ENCODE measurements around the gene ASMT.

Gene ASMT

DNA sequence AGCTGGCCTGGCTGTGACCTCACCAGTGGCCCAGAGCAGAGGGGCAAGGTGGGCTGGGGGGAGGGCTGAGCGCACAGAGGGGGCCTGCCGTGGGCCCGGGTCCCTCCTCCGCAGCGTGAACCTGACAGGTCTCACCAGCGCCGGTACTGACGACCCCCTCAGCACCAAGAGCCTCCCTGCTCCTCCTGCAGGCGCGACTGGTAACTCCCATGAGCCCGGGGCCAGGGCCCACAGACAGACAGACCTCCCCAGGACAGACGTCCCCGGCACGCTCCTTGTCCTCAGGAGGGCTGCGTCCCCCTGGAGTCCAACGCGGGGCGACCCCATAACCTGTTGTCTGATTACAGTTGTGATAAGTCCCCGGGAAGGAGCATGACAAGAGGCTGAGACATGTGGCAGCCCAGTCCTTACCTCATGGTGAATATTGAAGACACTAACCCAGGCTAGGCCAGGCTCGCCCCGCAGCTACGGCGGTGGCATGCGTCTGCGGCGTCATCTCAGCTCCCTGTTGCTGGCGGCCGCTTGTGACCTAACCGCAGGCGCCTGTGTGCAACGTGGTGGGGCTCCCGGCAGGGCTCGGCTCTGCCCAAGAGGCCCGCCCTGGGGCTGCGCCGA is 15.0 kb upstream of the ASMT start:
- no peak for TF ChIP-seq CTCF (IDR thresholded peaks at IDR 0.05; ENCODE audit: extremely low read depth, missing control alignments)
- DNase-seq (ENCODE audit: low spot score): peak; percentile 22

DNA sequence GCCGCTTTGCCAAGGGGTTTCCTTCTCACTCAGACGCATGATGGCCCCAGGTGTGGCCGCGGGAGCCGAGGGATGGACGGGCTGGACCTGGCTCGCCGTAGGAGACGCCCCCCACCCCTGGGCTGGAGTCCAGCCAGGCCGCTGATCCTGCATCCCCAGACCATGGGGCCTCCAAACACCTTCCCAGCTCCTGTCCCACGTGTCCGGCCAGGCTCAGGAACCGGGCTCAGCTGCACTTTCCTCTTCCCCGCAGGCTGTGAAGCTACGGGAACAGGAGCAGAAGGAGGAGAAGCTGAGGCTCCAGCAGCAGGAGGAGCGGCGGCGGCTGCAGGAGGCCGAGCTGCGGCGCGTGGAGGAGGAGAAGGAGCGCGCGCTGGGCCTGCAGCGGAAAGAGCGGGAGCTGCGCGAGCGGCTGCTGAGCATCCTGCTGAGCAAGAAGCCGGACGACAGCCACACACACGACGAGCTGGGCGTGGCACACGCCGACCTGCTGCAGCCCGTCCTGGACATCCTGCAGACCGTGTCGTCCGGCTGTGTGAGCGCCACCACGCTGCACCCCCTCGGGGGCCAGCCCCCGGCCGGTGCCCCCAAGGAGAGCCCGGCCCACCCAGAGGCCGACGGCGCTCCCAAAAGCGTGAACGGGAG is 14.3 kb upstream of the ASMT start:
- peak; percentile 30 for DNase-seq (ENCODE audit: low spot score)
- no peak for TF ChIP-seq CTCF (IDR thresholded peaks at IDR 0.05; ENCODE audit: extremely low read depth, missing control alignments)

DNA sequence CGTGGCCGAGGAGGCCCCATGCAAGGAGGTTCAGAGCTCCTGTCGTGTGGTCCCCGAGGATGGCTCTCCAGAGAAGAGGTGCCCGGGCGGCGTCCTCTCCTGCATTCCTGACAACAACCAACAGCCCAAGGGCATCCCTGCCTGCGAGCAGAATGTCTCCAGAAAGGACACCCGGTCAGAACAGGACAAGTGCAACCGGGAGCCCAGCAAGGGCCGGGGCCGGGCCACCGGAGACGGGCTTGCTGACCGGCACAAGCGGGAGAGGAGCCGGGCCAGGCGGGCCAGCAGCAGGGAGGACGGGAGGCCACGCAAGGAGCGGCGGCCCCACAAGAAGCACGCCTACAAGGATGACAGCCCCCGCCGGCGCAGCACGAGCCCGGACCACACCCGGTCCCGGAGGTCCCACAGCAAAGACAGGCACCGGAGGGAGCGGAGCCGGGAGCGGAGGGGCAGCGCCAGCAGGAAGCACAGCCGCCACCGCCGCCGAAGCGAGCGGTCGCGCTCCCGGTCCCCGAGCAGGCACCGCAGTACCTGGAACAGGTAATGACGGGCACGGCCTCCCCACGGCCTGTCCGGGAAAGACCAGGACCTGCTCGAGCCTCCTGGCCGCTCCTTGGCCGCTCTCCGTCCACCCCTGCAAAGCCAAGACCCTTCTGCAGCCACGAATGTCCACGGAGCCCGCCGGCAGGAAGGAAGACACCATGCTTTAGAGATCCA is 13.7 kb upstream of the ASMT start:
- DNase-seq (ENCODE audit: low spot score): peak; percentile 15
- TF ChIP-seq CTCF (IDR thresholded peaks at IDR 0.05; ENCODE audit: extremely low read depth, missing control alignments): no peak

- TF ChIP-seq CTCF (IDR thresholded peaks at IDR 0.05; ENCODE audit: extremely low read depth, missing control alignments): no peak
- no peak for DNase-seq (ENCODE audit: low spot score)
Observed at GRCh38 chrX:1601768-1602085, 13.1 kb upstream of the ASMT start.

GRCh38 chrX:1602299-1602698 is 12.6 kb upstream of the ASMT start:
- TF ChIP-seq CTCF (IDR thresholded peaks at IDR 0.05; ENCODE audit: extremely low read depth, missing control alignments): no peak
- DNase-seq (ENCODE audit: low spot score): peak; percentile 7

DNA sequence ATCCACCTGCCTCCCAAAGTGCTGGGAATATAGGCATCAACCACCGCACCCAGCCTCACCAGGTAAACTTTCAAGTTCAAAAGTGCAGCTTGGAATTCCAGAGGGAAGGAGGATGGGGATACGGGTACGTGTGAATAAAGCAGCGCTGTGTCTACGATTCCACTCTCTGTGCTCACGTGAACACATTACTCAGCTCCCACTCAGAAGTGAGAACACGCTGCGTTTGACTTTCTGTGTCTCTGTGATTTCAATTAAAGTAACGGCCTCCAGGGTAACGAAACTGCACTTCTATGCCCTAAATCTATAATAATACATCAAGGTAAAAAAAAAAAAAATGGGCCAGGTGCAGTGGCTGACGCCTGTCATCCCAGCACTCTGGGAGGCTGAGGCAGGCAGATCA is 8.4 kb upstream of the ASMT start:
- DNase-seq (ENCODE audit: low spot score): no peak
- no peak for TF ChIP-seq CTCF (IDR thresholded peaks at IDR 0.05; ENCODE audit: extremely low read depth, missing control alignments)

DNA sequence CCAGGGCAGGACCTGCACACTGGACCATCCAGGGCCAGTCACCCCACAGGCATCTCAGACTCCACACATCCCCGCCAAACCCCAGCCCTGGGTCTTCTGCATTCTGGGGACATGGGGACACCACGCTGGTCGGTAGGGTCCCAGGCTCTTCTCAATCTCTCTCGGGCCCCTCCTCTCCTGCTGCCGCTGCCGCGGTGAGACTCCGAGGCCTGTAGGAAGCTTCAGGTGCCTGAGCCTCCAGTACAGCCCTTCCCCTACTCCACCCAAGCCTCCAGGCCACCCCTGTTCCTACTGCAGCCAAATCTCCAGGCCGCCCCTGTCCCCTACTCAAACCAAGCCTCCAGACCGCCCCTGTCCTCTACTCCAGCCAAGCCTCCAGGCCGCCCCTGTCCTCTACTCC is 5.5 kb upstream of the ASMT start:
- no peak for DNase-seq (ENCODE audit: low spot score)
- TF ChIP-seq CTCF (IDR thresholded peaks at IDR 0.05; ENCODE audit: extremely low read depth, missing control alignments): no peak
